ENCODE data around the gene ARV1.

- TF ChIP-seq CTCF (IDR thresholded peaks at IDR 0.05): no peak
- TF ChIP-seq REST (IDR thresholded peaks at IDR 0.05; ENCODE audit: insufficient read depth in 1 of 2, low read depth in 2 of 2, low read length in 1 of 2): no peak
- no peak for TF ChIP-seq POLR2AphosphoS5 (IDR thresholded peaks at IDR 0.05; ENCODE audit: low read depth, low read length)
These were observed 3.8 kb downstream of the ARV1 start for GRCh38 chr1:230982696-230983095.

Data from Panc1 (cell line).